H1 (cell line): ENCODE data around the gene CTIF. TPM values are rescaled to one million over a fixed set of nuclear protein-coding genes. Genes with fewer than 3 reads are reported as not detected.

ENCODE experiments used
- CTCF ChIA-PET: fragments of 300-600 bp; sonication (Branson Sonifier 250); formaldehyde crosslinking; loops from one replicate; lab custom pipeline; 2021; ENCODE audit not compliant: partially characterized antibody; lab: Charles Lee
- POLR2A ChIA-PET: fragments of 300-600 bp; sonication (Branson Sonifier 250); formaldehyde crosslinking; loops from one replicate; lab custom pipeline; 2021; ENCODE audit warnings: inconsistent platforms; ENCODE audit not compliant: partially characterized antibody; lab: Charles Lee
- DNase-seq, 2 experiments: peaks; one replicate each; pipeline versions ENCODE4 v3.0.0 to v3.0.0-alpha.2; 2010 to 2022; ENCODE audit warnings: low spot score in 2 of 2, low read depth in 1 of 2, mixed read lengths in 1 of 2
- FAIRE-seq: peaks from 2 replicates; lab custom pipeline; 2011; peaks lifted over from hg19 to GRCh38; lab: Jason Lieb, UNC
- H2AFZ ChIP-seq: 2 replicates; pipeline ENCODE4 v1.8.1; 2012; ENCODE audit warnings: low read length, inconsistent platforms
- H2AK5ac ChIP-seq: 2 replicates; pipeline ENCODE4 v1.6.1; 2013; ENCODE audit warnings: low read depth, low read length
- H2BK120ac ChIP-seq: replicated peaks from 2 replicates; pipeline ENCODE3; 2013; ENCODE audit warnings: low read depth, low read length, inconsistent platforms
- H2BK12ac ChIP-seq: 2 replicates; pipeline ENCODE4 v1.6.1; 2013; ENCODE audit warnings: low read depth, low read length
- H2BK15ac ChIP-seq: 2 replicates; pipeline ENCODE4 v1.6.1; 2013; ENCODE audit warnings: low read length
- H2BK20ac ChIP-seq: 2 replicates; pipeline ENCODE4 v1.6.1; 2013; ENCODE audit warnings: low read length
- H2BK5ac ChIP-seq: 2 replicates; pipeline ENCODE4 v1.6.1; 2013; ENCODE audit warnings: low read depth, low read length
- H3K14ac ChIP-seq: 2 replicates; pipeline ENCODE4 v1.6.1; 2013; ENCODE audit warnings: inconsistent platforms; ENCODE audit not compliant: insufficient read length
- H3K18ac ChIP-seq: 2 replicates; pipeline ENCODE4 v1.6.1; 2013; ENCODE audit warnings: low read length; ENCODE audit errors: extremely low read depth
- H3K23ac ChIP-seq: 2 replicates; pipeline ENCODE4 v1.6.1; 2013; ENCODE audit warnings: inconsistent platforms; ENCODE audit not compliant: insufficient read length
- H3K23me2 ChIP-seq: 2 replicates; pipeline ENCODE4 v1.6.1; 2013; ENCODE audit warnings: low read depth, low read length
- H3K27ac ChIP-seq: 2 replicates; pipeline ENCODE4 v1.6.1; 2011; ENCODE audit warnings: low read depth, low read length, inconsistent platforms
- H3K27me3 ChIP-seq, 4 experiments: replicated peaks in 1 of 4; 1 replicate in 1 of 4; 2 replicates in 3 of 4; pipeline versions ENCODE4 v1.6.1 to v1.8.1; 2011 to 2013; ENCODE audit warnings: low read length in 3 of 4, mild to moderate bottlenecking in 3 of 4, inconsistent platforms in 2 of 4, mixed read lengths in 2 of 4, moderate library complexity in 1 of 4; ENCODE audit not compliant: control insufficient read depth in 3 of 4, insufficient read depth in 3 of 4; ENCODE audit errors: extremely low read depth in 1 of 4
- H3K36me3 ChIP-seq, 4 experiments: 2 replicates each; pipeline versions ENCODE4 v1.6.1 to v1.8.1; 2011 to 2013; ENCODE audit warnings: mild to moderate bottlenecking in 4 of 4, low read length in 3 of 4, moderate library complexity in 2 of 4, control low read depth in 1 of 4, inconsistent platforms in 1 of 4; ENCODE audit not compliant: insufficient read depth in 4 of 4, control insufficient read depth in 2 of 4
- H3K4ac ChIP-seq: replicated peaks from 2 replicates; pipeline ENCODE3; 2013; ENCODE audit warnings: low read length, low read depth, mixed read lengths, inconsistent platforms; ENCODE audit not compliant: insufficient read length
- H3K4me1 ChIP-seq, 4 experiments: replicated peaks in 1 of 4; 1 replicate in 1 of 4; 2 replicates in 3 of 4; pipeline versions ENCODE4 v1.6.1 to v1.8.1; 2011 to 2013; ENCODE audit warnings: low read length in 3 of 4, inconsistent platforms in 2 of 4, mixed read lengths in 1 of 4; ENCODE audit not compliant: insufficient read depth in 4 of 4, control insufficient read depth in 3 of 4
- H3K4me2 ChIP-seq, 2 experiments: 2 replicates each; pipeline versions ENCODE4 v1.6.1 to v1.8.1; 2011 to 2013; ENCODE audit warnings: low read depth in 2 of 2, low read length in 2 of 2, control low read depth in 1 of 2, inconsistent platforms in 1 of 2, mild to moderate bottlenecking in 1 of 2; ENCODE audit not compliant: insufficient read depth in 1 of 2
- H3K4me3 ChIP-seq, 4 experiments: fragments of 200-600, 300-600 bp in 1 of 4; sonication (generic), shearing (Covaris generic), sonication (Bioruptor Twin) in 1 of 4; 2 replicates each; pipeline versions ENCODE4 v1.5.1 to v1.8.1; 2011 to 2016; ENCODE audit warnings: low read length in 4 of 4, low read depth in 3 of 4, control low read depth in 2 of 4, inconsistent platforms in 2 of 4, mild to moderate bottlenecking in 2 of 4, mixed read lengths in 1 of 4, moderate library complexity in 1 of 4; ENCODE audit not compliant: insufficient read depth in 2 of 4; ENCODE audit errors: extremely low read depth in 1 of 4
- H3K56ac ChIP-seq: replicated peaks from 2 replicates; pipeline ENCODE3; 2013; ENCODE audit warnings: low read depth, mild to moderate bottlenecking, mixed read lengths, low read length, inconsistent platforms; ENCODE audit not compliant: insufficient read length
- H3K79me1 ChIP-seq: 2 replicates; pipeline ENCODE4 v1.6.1; 2013; ENCODE audit warnings: low read depth, low read length, control low read depth
- H3K79me2 ChIP-seq, 2 experiments: 2 replicates each; pipeline versions ENCODE4 v1.6.1 to v1.8.1; 2012 to 2013; ENCODE audit warnings: low read length in 2 of 2, mild to moderate bottlenecking in 2 of 2, inconsistent platforms in 1 of 2; ENCODE audit not compliant: insufficient read depth in 2 of 2, control insufficient read depth in 1 of 2
- H3K9ac ChIP-seq, 4 experiments: replicated peaks in 1 of 4; 1 replicate in 1 of 4; 2 replicates in 3 of 4; pipeline versions ENCODE4 v1.6.1 to v1.8.1; 2011 to 2013; ENCODE audit warnings: low read depth in 3 of 4, low read length in 3 of 4, control low read depth in 2 of 4, mild to moderate bottlenecking in 2 of 4, moderate library complexity in 2 of 4, inconsistent platforms in 1 of 4; ENCODE audit errors: extremely low read depth in 1 of 4
- H3K9me3 ChIP-seq, 2 experiments: 2 replicates each; pipeline versions ENCODE4 v1.6.1 to v1.8.1; 2012 to 2013; ENCODE audit warnings: mild to moderate bottlenecking in 2 of 2, moderate library complexity in 2 of 2, control low read depth in 1 of 2, inconsistent platforms in 1 of 2, low read depth in 1 of 2, low read length in 1 of 2, mixed read lengths in 1 of 2; ENCODE audit not compliant: insufficient read depth in 2 of 2
- H4K20me1 ChIP-seq, 2 experiments: replicated peaks in 1 of 2; 2 replicates each; pipeline versions ENCODE3 to v1.8.1; 2011 to 2013; ENCODE audit warnings: inconsistent platforms in 2 of 2, low read length in 2 of 2, mild to moderate bottlenecking in 1 of 2; ENCODE audit not compliant: insufficient read depth in 2 of 2, control insufficient read depth in 1 of 2
- H4K5ac ChIP-seq: 2 replicates; pipeline ENCODE4 v1.6.1; 2013; ENCODE audit warnings: low read length, low read depth, mixed read lengths, inconsistent platforms; ENCODE audit not compliant: insufficient read length
- H4K8ac ChIP-seq: 2 replicates; pipeline ENCODE4 v1.8.0; 2013; ENCODE audit warnings: mild to moderate bottlenecking, moderate library complexity, low read length, inconsistent platforms; ENCODE audit not compliant: insufficient read depth; ENCODE audit errors: extremely low read depth
- H4K91ac ChIP-seq: replicated peaks from 2 replicates; pipeline ENCODE3; 2013; ENCODE audit warnings: low read length, mixed read lengths, inconsistent platforms; ENCODE audit not compliant: insufficient read length
- ATF2 ChIP-seq: IDR thresholded peaks from 2 replicates; pipeline ENCODE4 v1.6.1; 2012; ENCODE audit warnings: low read length, inconsistent platforms
- BACH1 ChIP-seq: IDR thresholded peaks from 2 replicates; pipeline ENCODE4 v1.6.1; 2012; ENCODE audit warnings: low read length, improper control_type of control experiment
- CBX5 ChIP-seq: fragments of 300-800, 300-1000 bp; sonication (generic); IDR thresholded peaks from 2 replicates; pipeline ENCODE4 v1.7.1; 2016; ENCODE audit warnings: antibody characterized with exemption, low read length, low read depth
- CHD2 ChIP-seq: IDR thresholded peaks from 2 replicates; pipeline ENCODE4 v1.6.1; 2012; ENCODE audit warnings: low read length, improper control_type of control experiment
- CTCF ChIP-seq, 3 experiments: IDR thresholded peaks; 1 replicate in 2 of 3; 2 replicates in 1 of 3; pipeline versions ENCODE4 v1.5.1 to v1.6.1; 2011; ENCODE audit warnings: low read length in 3 of 3, mild to moderate bottlenecking in 3 of 3, inconsistent platforms in 2 of 3, low read depth in 1 of 3, moderate library complexity in 1 of 3; ENCODE audit not compliant: insufficient read depth in 1 of 3; ENCODE audit errors: control extremely low read depth in 1 of 3
- GTF2F1 ChIP-seq: IDR thresholded peaks from 2 replicates; pipeline ENCODE4 v1.6.1; 2012; ENCODE audit warnings: low read depth, low read length, improper control_type of control experiment, borderline replicate concordance
- KDM4A ChIP-seq: IDR thresholded peaks from one replicate; pipeline ENCODE4 v1.7.1; 2012; ENCODE audit warnings: low read depth, mild to moderate bottlenecking, moderate library complexity, low read length, inconsistent platforms; ENCODE audit not compliant: severe bottlenecking
- POLR2A ChIP-seq, 2 experiments: IDR thresholded peaks; 1 replicate in 1 of 2; 2 replicates in 1 of 2; pipeline ENCODE4 v1.6.1; 2011; ENCODE audit warnings: low read depth in 2 of 2, low read length in 2 of 2, mild to moderate bottlenecking in 2 of 2; ENCODE audit errors: control extremely low read depth in 1 of 2
- WGBS, 2 experiments: shearing (Covaris generic) in 1 of 2; methylation state at CpG; one replicate each; pipeline versions ENCODE4 v1.1.6 to v1.1.7; 2013 to 2015; ENCODE audit warnings: low lambda C conversion rate in 2 of 2, mixed read lengths in 2 of 2, inconsistent platforms in 1 of 2, low coverage in 1 of 2, missing lambda C conversion rate in 1 of 2; ENCODE audit not compliant: insufficient replicate concordance in 2 of 2, insufficient coverage in 1 of 2, insufficient read length in 1 of 2; ENCODE audit errors: extremely low coverage in 1 of 2, missing lambda C conversion rate in 1 of 2; 5-methylcytosine and 5-hydroxymethylcytosine counted together
- polyA plus RNA-seq, 7 experiments: library from polyadenylated mRNA; depleted of rRNA in 3 of 7; stranded (reverse) in 5 of 7; unstranded in 2 of 7; fragments of >200 nt in 5 of 7; fragments of 200-250 nt in 2 of 7; gene quantifications; 1 replicate in 5 of 7; 2 replicates in 1 of 7; 4 replicates in 1 of 7; pipeline versions ENCODE4 v1.2.1 to v1.2.3, GENCODE V29; 2011 to 2013; ENCODE audit warnings: missing spikeins in 2 of 7, mixed read lengths in 2 of 7
- total RNA-seq: library from RNA; stranded (reverse); fragmentation: NEBNext Ultra II Directional; extraction: Animal tissue kit (Norgen Biotek cat#: 25700); gene quantifications from 2 replicates; pipeline ENCODE4 v1.2.1, GENCODE V29; 2021

CTIF gene
- total and polyA plus RNA-seq, 2 of the 8 experiments (the other 6 are each of a cell fraction or from before 2014, with no cell fraction given) = 9.0 to 17.8 TPM

- DNase-seq = no peak
- no peak overlapping the region for H3K23ac ChIP-seq
- H3K23me2 ChIP-seq = no peaks in the 10 kb centered on the region
- no peak overlapping the region for H2BK15ac ChIP-seq
- H2BK120ac ChIP-seq = no peak overlapping the region
- no peaks in the 10 kb centered on the region; a peak in 1 of 8 replicates for H3K36me3 ChIP-seq
- no peak overlapping the region for H3K4ac ChIP-seq
- H3K4me1 ChIP-seq = peaks cover 4 to 16% (median 11%) of the 10 kb centered on the region in 4 experiments
- H4K5ac ChIP-seq = no peak overlapping the region
- no peak overlapping the region for H2BK12ac ChIP-seq
- H3K79me1 ChIP-seq = no peaks in the 10 kb centered on the region
- peaks cover 0 to 3% of the 10 kb centered on the region in 2 experiments for H4K20me1 ChIP-seq
- no peak overlapping the region for H2BK5ac ChIP-seq
- WGBS, 2 experiments = 85% methylated on average over 30 of the region's 31 CpGs; no CpG with 5 or more reads in 1 of the 2 experiments
- H2AFZ ChIP-seq = no peak overlapping the region
- no peak overlapping the region for H3K9ac ChIP-seq
- CTCF ChIA-PET = interaction anchor here (0.6 to 3.8 kb wide), 9 partner anchors 9 to 171 kb away, joined by 3 to 19 read pairs (median 6); no protein-coding TSS in a partner anchor
- H3K14ac ChIP-seq = no peak overlapping the region
- H3K9me3 ChIP-seq = no peaks in the 10 kb centered on the region
- H2AK5ac ChIP-seq = no peak overlapping the region
- H4K91ac ChIP-seq = no peak overlapping the region
- no peak overlapping the region for H2BK20ac ChIP-seq
- H3K18ac ChIP-seq = no peak overlapping the region
- POLR2A ChIA-PET = interaction anchor here (0.7 to 0.8 kb wide), 2 partner anchors 9 to 10 kb away, joined by 3 read pairs; no protein-coding TSS in a partner anchor
- no peak overlapping the region for H3K27ac ChIP-seq
- H3K27me3 ChIP-seq = no peaks in the 10 kb centered on the region
- H3K79me2 ChIP-seq = peaks cover 0 to 3% of the 10 kb centered on the region in 2 experiments; a peak in 2 of 4 replicates
- H3K4me3 ChIP-seq = no peak overlapping the region
- H3K4me2 ChIP-seq = no peak overlapping the region
- no peak overlapping the region for H3K56ac ChIP-seq
- no peak for FAIRE-seq
- peak overlapping the region; percentile 81 for H4K8ac ChIP-seq
- TF ChIP-seq GTF2F1 (no peak), CHD2 (no peak), KDM4A (no peak), BACH1 (no peak), POLR2A (IDR thresholded peaks at IDR 0.05; ENCODE audit: control extremely low read depth in 1 of 2, low read depth in 2 of 2, low read length in 2 of 2) (no peak), CTCF (IDR thresholded peaks at IDR 0.05; ENCODE audit: control extremely low read depth in 1 of 3, insufficient read depth in 1 of 3, low read depth in 1 of 3, low read length in 3 of 3) (peak; percentile 12 to 34 (median 28); a peak in 3 of 4 replicates), CBX5 (no peak), ATF2 (no peak)
Measured at GRCh38 chr18:48615566-48616401, 77.0 kb downstream of the CTIF start.
